HepG2 (cell line): ENCODE results near the gene VILL. TPM values are rescaled to one million over a fixed set of nuclear protein-coding genes. Genes with fewer than 3 reads are reported as not detected.

Experiments used
- CEBPG ChIP-seq: IDR thresholded peaks from 2 replicates; pipeline ENCODE4 v1.6.1; 2016
- DMAP1 ChIP-seq: IDR thresholded peaks from 2 replicates; pipeline ENCODE4 v1.6.1; 2016
- FOXA1 ChIP-seq, 2 experiments: fragments of 450-650 bp in 1 of 2; sonication (generic) in 1 of 2; formaldehyde crosslinking in 1 of 2; IDR thresholded peaks; 2 replicates each; pipeline versions ENCODE4 v1.4.0 to v1.6.1; 2016 to 2020; ENCODE audit warnings: missing genetic modification reagents in 1 of 2
- FOXP1 ChIP-seq, 2 experiments: fragments of 450-650 bp in 1 of 2; IDR thresholded peaks; 2 replicates each; pipeline ENCODE4 v1.6.1; 2017 to 2018; ENCODE audit warnings: antibody characterized with exemption in 1 of 2
- FOXP4 ChIP-seq: sonication (generic); formaldehyde crosslinking; IDR thresholded peaks from 2 replicates; pipeline ENCODE4 v1.4.0; 2020; ENCODE audit warnings: missing genetic modification reagents
- HNRNPK ChIP-seq: fragments of 200-400 bp; formaldehyde crosslinking; IDR thresholded peaks from 2 replicates; pipeline ENCODE4 v1.6.1; 2018; ENCODE audit warnings: low read length, low read depth, moderate library complexity, mild to moderate bottlenecking; ENCODE audit not compliant: poor library complexity, severe bottlenecking
- JDP2 ChIP-seq: sonication (generic); formaldehyde crosslinking; IDR thresholded peaks from 2 replicates; pipeline ENCODE4 v1.8.1; 2022; ENCODE audit warnings: missing genetic modification reagents, borderline replicate concordance
- JUNB ChIP-seq: sonication (generic); formaldehyde crosslinking; IDR thresholded peaks from 2 replicates; pipeline ENCODE4 v1.8.0; 2022; ENCODE audit warnings: missing genetic modification reagents, mild to moderate bottlenecking, borderline replicate concordance
- NFE2 ChIP-seq: sonication (generic); formaldehyde crosslinking; IDR thresholded peaks from 2 replicates; pipeline ENCODE4 v1.4.0; 2020; ENCODE audit warnings: missing genetic modification reagents
- PPARG ChIP-seq: conservative IDR thresholded peaks from 2 replicates; pipeline ENCODE4 v1.6.1; 2016; ENCODE audit warnings: missing biosample characterization, missing genetic modification reagents
- SAFB2 ChIP-seq: sonication (generic); formaldehyde crosslinking; IDR thresholded peaks from 2 replicates; pipeline ENCODE4 v1.5.1; 2020; ENCODE audit warnings: missing genetic modification reagents, low read depth, mild to moderate bottlenecking, borderline replicate concordance
- TEAD3 ChIP-seq: optimal IDR thresholded peaks from 2 replicates; pipeline ENCODE3; 2016; ENCODE audit warnings: borderline replicate concordance
- TIGD3 ChIP-seq: sonication (generic); formaldehyde crosslinking; IDR thresholded peaks from 2 replicates; pipeline ENCODE4 v1.5.1; 2020; ENCODE audit warnings: mild to moderate bottlenecking, missing genetic modification reagents, borderline replicate concordance
- ZMYM3 ChIP-seq: sonication (generic); formaldehyde crosslinking; IDR thresholded peaks from 2 replicates; pipeline ENCODE4 v1.5.1; 2020; ENCODE audit warnings: mild to moderate bottlenecking, missing genetic modification reagents
- ZNF367 ChIP-seq: sonication (generic); formaldehyde crosslinking; IDR thresholded peaks from 2 replicates; pipeline ENCODE4 v1.4.0; 2020; ENCODE audit warnings: missing genetic modification reagents, borderline replicate concordance
- ZNF431 ChIP-seq: sonication (generic); formaldehyde crosslinking; IDR thresholded peaks from 2 replicates; pipeline ENCODE4 v1.9.0; 2022; ENCODE audit warnings: missing genetic modification reagents, low read depth, mild to moderate bottlenecking, borderline replicate concordance
- ZNF614 ChIP-seq: IDR thresholded peaks from 2 replicates; pipeline ENCODE4 v1.6.1; 2018; ENCODE audit warnings: missing biosample characterization, missing genetic modification reagents, inconsistent platforms, borderline replicate concordance
- ZNF710 ChIP-seq: sonication (generic); formaldehyde crosslinking; IDR thresholded peaks from 2 replicates; pipeline ENCODE4 v1.5.0; 2020; ENCODE audit warnings: mild to moderate bottlenecking, missing genetic modification reagents, borderline replicate concordance
- ZNF83 ChIP-seq: sonication (generic); formaldehyde crosslinking; IDR thresholded peaks from 2 replicates; pipeline ENCODE4 v1.4.0; 2020; ENCODE audit warnings: missing genetic modification reagents, mild to moderate bottlenecking, borderline replicate concordance
- ZSCAN20 ChIP-seq: sonication (generic); formaldehyde crosslinking; IDR thresholded peaks from 2 replicates; pipeline ENCODE4 v1.4.0; 2020; ENCODE audit warnings: missing genetic modification reagents, mild to moderate bottlenecking, borderline replicate concordance
- polyA plus RNA-seq, 8 experiments: library from polyadenylated mRNA; depleted of rRNA in 3 of 8; stranded (reverse) in 7 of 8; unstranded in 1 of 8; fragments of >200 nt; fragmentation: Illumina TruSeq in 4 of 8; extraction: Trizol in 4 of 8; gene quantifications; 2 replicates each; pipeline versions ENCODE4 v1.2.1 to v1.2.3, GENCODE V29; 2011 to 2016; ENCODE audit warnings: low read depth in 4 of 8, missing spikeins in 1 of 8, mixed read lengths in 1 of 8; ENCODE audit not compliant: insufficient read depth in 1 of 8
- total RNA-seq, 5 experiments: library from RNA; depleted of rRNA; stranded (reverse); fragments of >200 nt; fragmentation: Illumina TruSeq; extraction: Trizol; gene quantifications; 2 replicates each; pipeline ENCODE4 v1.2.3, GENCODE V29; 2016; ENCODE audit warnings: low read depth in 1 of 5
- TF ChIP-seq, protein P1 (sequence below): sonication (generic); formaldehyde crosslinking; IDR thresholded peaks from 2 replicates; pipeline ENCODE4 v1.4.0; 2020; ENCODE audit warnings: missing genetic modification reagents
- TF ChIP-seq, protein P2 (sequence below): sonication (generic); formaldehyde crosslinking; IDR thresholded peaks from 2 replicates; pipeline ENCODE4 v1.4.0; 2020; ENCODE audit warnings: missing genetic modification reagents

Gene VILL
- total and polyA plus RNA-seq, 2 of the 13 experiments (the other 11 are each of a cell fraction or from before 2014, with no cell fraction given), result 3.2 to 5.3 TPM

DNA sequence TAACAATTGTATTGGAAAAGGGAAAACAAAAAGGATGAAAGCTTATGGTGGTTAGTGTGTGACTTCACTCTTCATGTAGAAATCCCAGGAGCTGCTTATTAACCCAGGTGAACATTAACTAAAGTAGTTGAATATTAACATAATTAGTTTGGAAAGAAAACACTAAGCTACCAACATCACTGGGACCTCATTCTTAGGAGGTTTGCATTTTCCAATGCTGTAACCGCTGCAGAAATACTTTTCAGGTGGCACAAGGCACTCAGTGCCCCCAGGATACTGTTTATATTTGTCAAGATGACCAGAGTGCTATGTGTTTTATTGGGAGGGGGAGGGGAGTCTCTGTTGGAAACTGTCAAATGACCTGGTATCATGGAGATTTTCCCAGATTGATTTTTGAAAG, 25.9 kb upstream of the VILL start (continued):
- TF ChIP-seq TIGD3 (CRISPR knock-in tag) (no peak), NFE2 (CRISPR knock-in tag) (no peak), HNRNPK (no peak), FOXP1 (IDR thresholded peaks at IDR 0.05) (no peak), FOXP1 (CRISPR knock-in tag; IDR thresholded peaks at IDR 0.05) (peak; percentile 84), ZSCAN20 (CRISPR knock-in tag) (no peak), TEAD3 (peak; percentile 69), JDP2 (no peak), ZNF614 (CRISPR knock-in tag) (0 out of 2 replicates have a peak, but pooled peaks have one; percentile 53), ZNF83 (no peak), ZNF431 (CRISPR knock-in tag) (no peak), CEBPG (CRISPR knock-in tag) (peak; percentile 7; the same call in 1 of the 2 replicates), DMAP1 (CRISPR knock-in tag) (0 out of 2 replicates have a peak, but pooled peaks have one; percentile 26), SAFB2 (CRISPR knock-in tag) (no peak), ZNF710 (CRISPR knock-in tag) (no peak), PPARG (CRISPR knock-in tag) (no peak), JUNB (CRISPR knock-in tag) (no peak), ZNF367 (no peak), FOXA1 (IDR thresholded peaks at IDR 0.05) (no peak), FOXA1 (CRISPR knock-in tag; IDR thresholded peaks at IDR 0.05) (0 out of 2 replicates have a peak, but pooled peaks have one; percentile 13), ZMYM3 (CRISPR knock-in tag) (no peak), FOXP4 (CRISPR knock-in tag) (peak; percentile 88)
- TF ChIP-seq, protein P1, sequence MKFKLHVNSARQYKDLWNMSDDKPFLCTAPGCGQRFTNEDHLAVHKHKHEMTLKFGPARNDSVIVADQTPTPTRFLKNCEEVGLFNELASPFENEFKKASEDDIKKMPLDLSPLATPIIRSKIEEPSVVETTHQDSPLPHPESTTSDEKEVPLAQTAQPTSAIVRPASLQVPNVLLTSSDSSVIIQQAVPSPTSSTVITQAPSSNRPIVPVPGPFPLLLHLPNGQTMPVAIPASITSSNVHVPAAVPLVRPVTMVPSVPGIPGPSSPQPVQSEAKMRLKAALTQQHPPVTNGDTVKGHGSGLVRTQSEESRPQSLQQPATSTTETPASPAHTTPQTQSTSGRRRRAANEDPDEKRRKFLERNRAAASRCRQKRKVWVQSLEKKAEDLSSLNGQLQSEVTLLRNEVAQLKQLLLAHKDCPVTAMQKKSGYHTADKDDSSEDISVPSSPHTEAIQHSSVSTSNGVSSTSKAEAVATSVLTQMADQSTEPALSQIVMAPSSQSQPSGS (CRISPR knock-in tag), result no peak
- TF ChIP-seq, protein P2, sequence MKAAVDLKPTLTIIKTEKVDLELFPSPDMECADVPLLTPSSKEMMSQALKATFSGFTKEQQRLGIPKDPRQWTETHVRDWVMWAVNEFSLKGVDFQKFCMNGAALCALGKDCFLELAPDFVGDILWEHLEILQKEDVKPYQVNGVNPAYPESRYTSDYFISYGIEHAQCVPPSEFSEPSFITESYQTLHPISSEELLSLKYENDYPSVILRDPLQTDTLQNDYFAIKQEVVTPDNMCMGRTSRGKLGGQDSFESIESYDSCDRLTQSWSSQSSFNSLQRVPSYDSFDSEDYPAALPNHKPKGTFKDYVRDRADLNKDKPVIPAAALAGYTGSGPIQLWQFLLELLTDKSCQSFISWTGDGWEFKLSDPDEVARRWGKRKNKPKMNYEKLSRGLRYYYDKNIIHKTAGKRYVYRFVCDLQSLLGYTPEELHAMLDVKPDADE, result no peak
